IMR-90 (cell line): ENCODE data around the gene CDK10. TPM values are rescaled to one million over a fixed set of nuclear protein-coding genes. Genes with fewer than 3 reads are reported as not detected.

Experiments used
- ATAC-seq: fragments of 200-7000 bp; cut with Tn5 transposase; 2 replicates; pipeline ENCODE4 v1.9.1; 2020; ENCODE audit warnings: low read depth, mild to moderate bottlenecking, moderate library complexity
- BruUV-seq: library from RNA; stranded (reverse); fragments of 400-500 nt; replicated peaks from 2 replicates; lab custom pipeline; 2021; lab: Mats Ljungman, UMichigan
- CTCF ChIA-PET: fragments of 300-600 bp; formaldehyde crosslinking; extraction: SDS; loops from one replicate; lab custom pipeline; 2021; ENCODE audit warnings: antibody characterized with exemption; lab: Yijun Ruan, JAX
- POLR2A ChIA-PET: fragments of 300-600 bp; sonication (Branson Sonifier 250); formaldehyde crosslinking; loops from one replicate; lab custom pipeline; 2022; ENCODE audit warnings: antibody characterized with exemption; ENCODE audit not compliant: unreplicated experiment; lab: Charles Lee
- DNase-seq: peaks from one replicate; pipeline ENCODE4 v3.0.0; 2013
- H2AFZ ChIP-seq: replicated peaks from 2 replicates; pipeline ENCODE3; 2013; ENCODE audit warnings: low read length, mild to moderate bottlenecking; ENCODE audit not compliant: poor library complexity
- H2AK5ac ChIP-seq: 2 replicates; pipeline ENCODE4 v1.6.1; 2013; ENCODE audit warnings: low read depth, low read length, inconsistent platforms
- H2AK9ac ChIP-seq: replicated peaks from 2 replicates; pipeline ENCODE3; 2013; ENCODE audit warnings: mild to moderate bottlenecking, low read depth, low read length, moderate library complexity; ENCODE audit not compliant: poor library complexity
- H2BK120ac ChIP-seq: 2 replicates; pipeline ENCODE4 v1.6.1; 2013; ENCODE audit warnings: low read depth, low read length, inconsistent platforms
- H2BK15ac ChIP-seq: 3 replicates; pipeline ENCODE4 v1.6.1; 2013; ENCODE audit warnings: low read depth, low read length, inconsistent platforms
- H2BK20ac ChIP-seq: 2 replicates; pipeline ENCODE4 v1.6.1; 2013; ENCODE audit warnings: low read depth, mild to moderate bottlenecking, inconsistent platforms, low read length, moderate library complexity
- H2BK5ac ChIP-seq: 2 replicates; pipeline ENCODE4 v1.6.1; 2013; ENCODE audit warnings: mild to moderate bottlenecking, low read depth, low read length, inconsistent platforms; ENCODE audit not compliant: poor library complexity, severe bottlenecking
- H3K14ac ChIP-seq: replicated peaks from 2 replicates; pipeline ENCODE4 v1.6.1; 2013; ENCODE audit warnings: low read depth, low read length, inconsistent platforms
- H3K18ac ChIP-seq: 2 replicates; pipeline ENCODE4 v1.6.1; 2013; ENCODE audit warnings: low read depth, low read length, control low read depth
- H3K23ac ChIP-seq: 2 replicates; pipeline ENCODE4 v1.6.1; 2013; ENCODE audit warnings: low read depth, low read length, inconsistent platforms
- H3K27ac ChIP-seq: 2 replicates; pipeline ENCODE4 v1.5.1; 2013; ENCODE audit warnings: mild to moderate bottlenecking, control low read depth, low read length; ENCODE audit not compliant: insufficient read depth
- H3K27me3 ChIP-seq: 2 replicates; pipeline ENCODE4 v1.6.1; 2013; ENCODE audit warnings: low read length; ENCODE audit not compliant: control insufficient read depth, insufficient read depth
- H3K36me3 ChIP-seq: 2 replicates; pipeline ENCODE4 v1.6.1; 2013; ENCODE audit warnings: low read length, mixed read lengths; ENCODE audit not compliant: control insufficient read depth, insufficient read depth
- H3K4ac ChIP-seq: 2 replicates; pipeline ENCODE4 v1.6.1; 2013; ENCODE audit warnings: low read depth, low read length, inconsistent platforms
- H3K4me1 ChIP-seq: 2 replicates; pipeline ENCODE4 v1.6.1; 2013; ENCODE audit warnings: low read length, mixed read lengths; ENCODE audit not compliant: control insufficient read depth, insufficient read depth
- H3K4me2 ChIP-seq: 2 replicates; pipeline ENCODE4 v1.6.1; 2013; ENCODE audit warnings: low read depth, mild to moderate bottlenecking, control low read depth, low read length, moderate library complexity
- H3K4me3 ChIP-seq: 2 replicates; pipeline ENCODE4 v1.5.1; 2013; ENCODE audit warnings: low read depth, mild to moderate bottlenecking, control low read depth, low read length, moderate library complexity; ENCODE audit not compliant: insufficient read depth
- H3K56ac ChIP-seq: 2 replicates; pipeline ENCODE4 v1.6.1; 2013; ENCODE audit warnings: low read length, inconsistent platforms; ENCODE audit not compliant: insufficient read depth; ENCODE audit errors: extremely low read depth
- H3K79me1 ChIP-seq, 2 experiments: 2 replicates each; pipeline ENCODE4 v1.6.1; 2013; ENCODE audit warnings: low read length in 2 of 2, inconsistent platforms in 1 of 2, low read depth in 1 of 2
- H3K9ac ChIP-seq: 2 replicates; pipeline ENCODE4 v1.6.1; 2013; ENCODE audit warnings: low read depth, low read length, control low read depth
- H3K9me1 ChIP-seq: 2 replicates; pipeline ENCODE4 v1.6.1; 2013; ENCODE audit warnings: low read length, inconsistent platforms; ENCODE audit not compliant: insufficient read depth
- H3K9me3 ChIP-seq: 2 replicates; pipeline ENCODE4 v1.6.1; 2013; ENCODE audit warnings: low read length; ENCODE audit not compliant: control insufficient read depth, insufficient read depth
- H4K20me1 ChIP-seq: 2 replicates; pipeline ENCODE4 v1.6.1; 2013; ENCODE audit warnings: low read length, inconsistent platforms; ENCODE audit not compliant: insufficient read depth
- H4K5ac ChIP-seq: 2 replicates; pipeline ENCODE4 v1.6.1; 2013; ENCODE audit warnings: mild to moderate bottlenecking, low read depth, low read length, control low read depth
- H4K8ac ChIP-seq, 2 experiments: 2 replicates each; pipeline ENCODE4 v1.6.1; 2013; ENCODE audit warnings: low read depth in 2 of 2, low read length in 2 of 2, control low read depth in 1 of 2, inconsistent platforms in 1 of 2
- H4K91ac ChIP-seq: 2 replicates; pipeline ENCODE4 v1.6.1; 2013; ENCODE audit warnings: low read depth, low read length, inconsistent platforms; ENCODE audit not compliant: insufficient read depth
- FOS ChIP-seq: fragments of 150-350 bp; IDR thresholded peaks from 2 replicates; pipeline ENCODE4 v1.6.1; 2016; ENCODE audit warnings: low read depth, low read length
- MAZ ChIP-seq: IDR thresholded peaks from 2 replicates; pipeline ENCODE4 v1.6.1; 2012; ENCODE audit warnings: low read depth, mild to moderate bottlenecking, low read length, improper control_type of control experiment, moderate library complexity, borderline replicate concordance
- WGBS, 2 experiments: methylation state at CpG; one replicate each; pipeline versions ENCODE4 v1.1.5 to v1.1.7; 2013; ENCODE audit warnings: missing lambda C conversion rate in 2 of 2; ENCODE audit not compliant: insufficient read length in 1 of 2; ENCODE audit errors: extremely low coverage in 2 of 2; 5-methylcytosine and 5-hydroxymethylcytosine counted together
- dilution Hi-C: fragments of 300-500 bp; cut with HindIII; formaldehyde crosslinking; loops from one replicate; pipeline ENCODE4 v1.14.3; 2018; ENCODE audit warnings: low sequenced_read_pairs; ENCODE audit not compliant: unreplicated experiment
- in situ Hi-C: fragments of 300-500 bp; cut with MboI; formaldehyde crosslinking; loops from 3 replicates; pipeline ENCODE4 v1.14.3; 2019; ENCODE audit warnings: low sequenced_read_pairs, inconsistent platforms, mixed read lengths
- intact Hi-C: fragments of 100-400 bp; cut with micrococcal nuclease; formaldehyde crosslinking; loops from 2 replicates; pipeline ENCODE4 v1.10.0; 2022
- polyA plus RNA-seq, 3 experiments: library from polyadenylated mRNA; depleted of rRNA; stranded (reverse); fragments of >200 nt; gene quantifications; 2 replicates each; pipeline ENCODE4 v1.2.3, GENCODE V29; 2012; ENCODE audit warnings: low replicate concordance in 1 of 3
- total RNA-seq: library from RNA; depleted of rRNA; stranded (reverse); fragments of >200 nt; gene quantifications from 2 replicates; pipeline ENCODE4 v1.2.3, GENCODE V29; 2012

The CDK10 gene
- total and polyA plus RNA-seq, 2 of the 4 experiments (the other 2 are of a cell fraction), result 19.5 to 61.8 TPM

DNA sequence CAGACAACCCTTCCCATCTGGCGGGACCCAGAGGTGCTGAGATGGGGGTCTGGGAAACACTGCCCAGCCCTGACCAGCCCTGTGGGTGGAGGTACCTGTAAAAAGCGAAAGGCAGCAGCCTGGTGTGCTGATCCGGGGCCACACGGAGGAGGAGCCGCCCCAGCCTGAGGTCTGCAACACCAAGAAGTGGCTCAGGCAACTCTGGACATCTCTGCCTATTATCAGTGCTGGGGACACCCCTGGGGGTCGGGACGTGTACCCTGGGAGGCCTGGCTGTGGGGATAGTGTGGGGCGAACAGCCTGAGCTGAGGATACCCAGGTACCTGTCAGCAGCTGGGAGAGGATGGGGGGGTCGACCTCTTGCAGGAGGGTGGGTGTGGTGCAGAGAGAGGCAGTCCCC lies 52.9 kb downstream of the CDK10 start:
- dilution Hi-C loops, result no loop called here
- no peak overlapping the region for H2AFZ ChIP-seq
- no peak overlapping the region for H3K4ac ChIP-seq
- POLR2A ChIA-PET, result no interaction called here
- H2AK9ac ChIP-seq, result no peak overlapping the region
- H3K23ac ChIP-seq, result no peak overlapping the region
- ATAC-seq (no peak), DNase-seq (no peak)
- H3K9me1 ChIP-seq, result no peaks in the 10 kb centered on the region
- in situ Hi-C loops, result no loop called here
- no TSS peak for BruUV-seq
- peaks cover 0 to 8% of the 10 kb centered on the region in 2 experiments; a peak in 3 of 4 replicates for H3K79me1 ChIP-seq
- no peak overlapping the region for H2BK15ac ChIP-seq
- no peak overlapping the region for H3K4me3 ChIP-seq
- no peak overlapping the region for H4K91ac ChIP-seq
- H4K20me1 ChIP-seq, result 0 out of 2 replicates have a peak, but pooled peaks cover 4% of the 10 kb centered on the region
- H2BK120ac ChIP-seq, result no peak overlapping the region
- no peak overlapping the region for H4K8ac ChIP-seq
- H2BK20ac ChIP-seq, result no peak overlapping the region
- no peak overlapping the region for H3K56ac ChIP-seq
- CTCF ChIA-PET, result interaction anchor here (0.6 kb wide), 1 partner anchor 24 kb away, joined by 4 read pairs; no protein-coding TSS in a partner anchor
- peaks cover 58% of the 10 kb centered on the region for H3K36me3 ChIP-seq
- H3K18ac ChIP-seq, result no peak overlapping the region
- no peak overlapping the region for H3K4me2 ChIP-seq
- no peaks in the 10 kb centered on the region for H3K4me1 ChIP-seq
- intact Hi-C loops, result no loop called here
- H3K27ac ChIP-seq, result no peak overlapping the region
- WGBS, 2 experiments, result no CpG with 5 or more reads among the region's 9 CpGs
- no peak overlapping the region for H3K14ac ChIP-seq
- TF ChIP-seq FOS (no peak), MAZ (no peak)
- no peak overlapping the region for H3K9ac ChIP-seq
- H3K9me3 ChIP-seq, result no peaks in the 10 kb centered on the region
- H2AK5ac ChIP-seq, result no peak overlapping the region
- H3K27me3 ChIP-seq, result no peaks in the 10 kb centered on the region
- no peak overlapping the region for H4K5ac ChIP-seq
- H2BK5ac ChIP-seq, result no peak overlapping the region
